Skeletal muscle tissue (tissue), 4 donors: Measurements from ENCODE around the gene AOAH. TPM values are rescaled to one million over a fixed set of nuclear protein-coding genes. Genes with fewer than 3 reads are reported as not detected.

Experiments
- H3K27ac ChIP-seq: one replicate; pipeline ENCODE4 v1.7.0; 2013; ENCODE audit warnings: mild to moderate bottlenecking, low read depth, low read length, inconsistent platforms
- H3K27me3 ChIP-seq, 3 donors: one replicate each; pipeline ENCODE4 v1.7.0; 2013; ENCODE audit warnings: low read length in 3 of 3; ENCODE audit not compliant: control insufficient read depth in 3 of 3, insufficient read depth in 3 of 3
- H3K36me3 ChIP-seq, 3 donors: one replicate each; pipeline ENCODE4 v1.7.0; 2013; ENCODE audit warnings: low read length in 3 of 3; ENCODE audit not compliant: control insufficient read depth in 3 of 3, insufficient read depth in 3 of 3
- H3K4me1 ChIP-seq, 3 donors: one replicate each; pipeline ENCODE4 v1.7.0; 2013; ENCODE audit warnings: low read length in 3 of 3, mild to moderate bottlenecking in 3 of 3; ENCODE audit not compliant: control insufficient read depth in 3 of 3, insufficient read depth in 3 of 3
- H3K4me3 ChIP-seq, 3 donors: one replicate each; pipeline ENCODE4 v1.7.0; 2013; ENCODE audit warnings: low read length in 3 of 3
- H3K9ac ChIP-seq, 3 donors: one replicate each; pipeline ENCODE4 v1.7.0; 2013; ENCODE audit warnings: low read length in 3 of 3, mild to moderate bottlenecking in 3 of 3, moderate library complexity in 2 of 3, low read depth in 1 of 3
- H3K9me3 ChIP-seq, 3 donors: one replicate each; pipeline ENCODE4 v1.7.0; 2013; ENCODE audit warnings: low read length in 3 of 3; ENCODE audit not compliant: control insufficient read depth in 3 of 3
- total RNA-seq: library from RNA; depleted of rRNA; stranded (reverse); fragments of >200 nt; gene quantifications from one replicate; pipeline ENCODE4 v1.2.3, GENCODE V29; 2014
- donor health status: Osteomylitis.

AOAH gene
- total RNA-seq, 1 donor from 2014 or later: 5.2 TPM

GRCh38 chr7:36682102-36682501 lies 42.2 kb downstream of the AOAH start:
- H3K36me3 ChIP-seq: no peaks in the 10 kb centered on the region
- no peaks in the 10 kb centered on the region for H3K27me3 ChIP-seq
- no peak overlapping the region for H3K4me3 ChIP-seq
- H3K9ac ChIP-seq: no peak overlapping the region
- H3K9me3 ChIP-seq: no peaks in the 10 kb centered on the region
- no peak overlapping the region for H3K27ac ChIP-seq
- no peaks in the 10 kb centered on the region for H3K4me1 ChIP-seq

- H3K27ac ChIP-seq: no peak overlapping the region
- H3K4me3 ChIP-seq: no peak overlapping the region
- no peaks in the 10 kb centered on the region for H3K36me3 ChIP-seq
- H3K9me3 ChIP-seq: no peaks in the 10 kb centered on the region
- no peaks in the 10 kb centered on the region for H3K27me3 ChIP-seq
- H3K9ac ChIP-seq: no peak overlapping the region
- no peaks in the 10 kb centered on the region for H3K4me1 ChIP-seq
Measured at GRCh38 chr7:36677769-36678437, 46.4 kb downstream of the AOAH start.

- no peak overlapping the region for H3K4me3 ChIP-seq
- H3K27ac ChIP-seq: no peak overlapping the region
- H3K36me3 ChIP-seq: no peaks in the 10 kb centered on the region
- no peaks in the 10 kb centered on the region for H3K27me3 ChIP-seq
- H3K9ac ChIP-seq: no peak overlapping the region
- no peaks in the 10 kb centered on the region for H3K9me3 ChIP-seq
- H3K4me1 ChIP-seq: no peaks in the 10 kb centered on the region
Measured at GRCh38 chr7:36673703-36674102, 50.6 kb downstream of the AOAH start.

- Histone ChIP-seq H3K9ac (no peak overlapping the region), H3K9me3 (no peaks in the 10 kb centered on the region), H3K4me1 (no peaks in the 10 kb centered on the region), H3K27me3 (no peaks in the 10 kb centered on the region), H3K4me3 (no peak overlapping the region), H3K27ac (no peak overlapping the region), H3K36me3 (no peaks in the 10 kb centered on the region)
Measured at GRCh38 chr7:36671432-36671829, 52.9 kb downstream of the AOAH start.

GRCh38 chr7:36670585-36671431 lies 53.5 kb downstream of the AOAH start:
- Histone ChIP-seq H3K9me3 (no peaks in the 10 kb centered on the region), H3K27me3 (no peaks in the 10 kb centered on the region), H3K9ac (no peak overlapping the region), H3K4me1 (no peaks in the 10 kb centered on the region), H3K4me3 (no peak overlapping the region), H3K36me3 (no peaks in the 10 kb centered on the region), H3K27ac (no peak overlapping the region)

- Histone ChIP-seq H3K9ac (no peak overlapping the region), H3K27ac (no peak overlapping the region), H3K36me3 (no peaks in the 10 kb centered on the region), H3K27me3 (no peaks in the 10 kb centered on the region), H3K4me3 (no peak overlapping the region), H3K9me3 (no peaks in the 10 kb centered on the region), H3K4me1 (no peaks in the 10 kb centered on the region)
Measured at GRCh38 chr7:36668750-36669149, 55.5 kb downstream of the AOAH start.

- H3K9ac ChIP-seq: no peak overlapping the region
- no peaks in the 10 kb centered on the region for H3K4me1 ChIP-seq
- H3K4me3 ChIP-seq: no peak overlapping the region
- no peak overlapping the region for H3K27ac ChIP-seq
- no peaks in the 10 kb centered on the region for H3K36me3 ChIP-seq
- H3K9me3 ChIP-seq: no peaks in the 10 kb centered on the region
- H3K27me3 ChIP-seq: no peaks in the 10 kb centered on the region
Measured at GRCh38 chr7:36668080-36668479, 56.2 kb downstream of the AOAH start.

GRCh38 chr7:36667007-36667745 lies 57.1 kb downstream of the AOAH start:
- Histone ChIP-seq H3K4me3 (no peak overlapping the region), H3K27ac (no peak overlapping the region), H3K9ac (no peak overlapping the region), H3K9me3 (no peaks in the 10 kb centered on the region), H3K27me3 (no peaks in the 10 kb centered on the region), H3K4me1 (no peaks in the 10 kb centered on the region), H3K36me3 (no peaks in the 10 kb centered on the region)

- Histone ChIP-seq H3K4me1 (no peaks in the 10 kb centered on the region), H3K9me3 (no peaks in the 10 kb centered on the region), H3K27me3 (no peaks in the 10 kb centered on the region), H3K9ac (no peak overlapping the region), H3K4me3 (no peak overlapping the region), H3K36me3 (no peaks in the 10 kb centered on the region), H3K27ac (no peak overlapping the region)
Measured at GRCh38 chr7:36663481-36663880, 60.8 kb downstream of the AOAH start.
